Nephron (organoid): ENCODE measurements around the gene RSAD1.
A peak's percentile ranks its signal among the peaks of the same experiment; 100 is the strongest.

ENCODE experiments used
- H3K27ac Mint-ChIP-seq, 3 experiments: 2 replicates each; pipeline ENCODE4 v1.8.0; 2020; ENCODE audit warnings: mixed read lengths in 3 of 3, mild to moderate bottlenecking in 2 of 3, moderate library complexity in 1 of 3
- H3K27me3 Mint-ChIP-seq: 2 replicates; pipeline ENCODE4 v1.8.0; 2021; ENCODE audit warnings: low read depth, mild to moderate bottlenecking, moderate library complexity, mixed read lengths
- H3K36me3 Mint-ChIP-seq: 2 replicates; pipeline ENCODE4 v1.8.0; 2020; ENCODE audit warnings: low read depth, mixed read lengths
- H3K4me1 Mint-ChIP-seq: 2 replicates; pipeline ENCODE4 v1.8.0; 2020; ENCODE audit warnings: mixed read lengths
- H3K4me3 Mint-ChIP-seq, 3 experiments: 2 replicates each; pipeline ENCODE4 v1.8.0; 2020; ENCODE audit warnings: mild to moderate bottlenecking in 3 of 3, mixed read lengths in 3 of 3, moderate library complexity in 2 of 3
- H3K9me3 Mint-ChIP-seq: 2 replicates; pipeline ENCODE4 v1.8.0; 2020; ENCODE audit warnings: mixed read lengths
- CTCF ChIP-seq, 3 experiments: fragments of 200-600 bp; sonication (generic); IDR thresholded peaks; one replicate each; pipeline ENCODE4 v1.5.0; 2021; ENCODE audit warnings: antibody characterized with exemption in 3 of 3; ENCODE audit not compliant: unreplicated experiment in 3 of 3

The RSAD1 gene

GRCh38 chr17:50487213-50488096, 8.8 kb downstream of the RSAD1 start:
- H3K9me3 Mint-ChIP-seq = no peaks in the 10 kb centered on the region
- H3K27me3 Mint-ChIP-seq = no peaks in the 10 kb centered on the region
- H3K4me1 Mint-ChIP-seq = peaks cover 5% of the 10 kb centered on the region
- no peak for TF ChIP-seq CTCF (IDR thresholded peaks at IDR 0.05; ENCODE audit: unreplicated experiment in 3 of 3)
- H3K36me3 Mint-ChIP-seq = peaks cover 22% of the 10 kb centered on the region
- no peak overlapping the region for H3K27ac Mint-ChIP-seq
- H3K4me3 Mint-ChIP-seq = no peak overlapping the region

- Mint-ChIP-seq H3K36me3 (peaks cover 15% of the 10 kb centered on the region), H3K4me3 (no peak overlapping the region), H3K27ac (no peak overlapping the region)
These were observed 10.2 kb downstream of the RSAD1 start for GRCh38 chr17:50488880-50489279.

GRCh38 chr17:50491505-50491904, 12.8 kb downstream of the RSAD1 start:
- Mint-ChIP-seq H3K27me3 (peaks cover 6% of the 10 kb centered on the region), H3K9me3 (no peaks in the 10 kb centered on the region), H3K4me1 (no peaks in the 10 kb centered on the region), H3K4me3 (no peak overlapping the region), H3K36me3 (no peaks in the 10 kb centered on the region), H3K27ac (no peak overlapping the region)
- no peak for TF ChIP-seq CTCF (IDR thresholded peaks at IDR 0.05; ENCODE audit: unreplicated experiment in 3 of 3)

More at GRCh38 chr17:50488880-50489279, 10.2 kb downstream of the RSAD1 start:
- Mint-ChIP-seq H3K4me1 (no peaks in the 10 kb centered on the region), H3K27me3 (no peaks in the 10 kb centered on the region), H3K9me3 (no peaks in the 10 kb centered on the region)
- TF ChIP-seq CTCF (IDR thresholded peaks at IDR 0.05; ENCODE audit: unreplicated experiment in 3 of 3) = no peak

GRCh38 chr17:50492214-50492613, 13.6 kb downstream of the RSAD1 start:
- peaks cover 8% of the 10 kb centered on the region for H3K27me3 Mint-ChIP-seq
- no peak for TF ChIP-seq CTCF (IDR thresholded peaks at IDR 0.05; ENCODE audit: unreplicated experiment in 3 of 3)
- no peaks in the 10 kb centered on the region for H3K4me1 Mint-ChIP-seq
- H3K4me3 Mint-ChIP-seq = no peak overlapping the region
- H3K36me3 Mint-ChIP-seq = no peaks in the 10 kb centered on the region
- no peak overlapping the region for H3K27ac Mint-ChIP-seq
- H3K9me3 Mint-ChIP-seq = no peaks in the 10 kb centered on the region

- Mint-ChIP-seq H3K27ac (peak overlapping the region in 1 of 3 experiments; percentile 16), H3K4me3 (no peak overlapping the region), H3K27me3 (peaks cover 8% of the 10 kb centered on the region), H3K4me1 (no peaks in the 10 kb centered on the region), H3K9me3 (no peaks in the 10 kb centered on the region), H3K36me3 (no peaks in the 10 kb centered on the region)
- no peak for TF ChIP-seq CTCF (IDR thresholded peaks at IDR 0.05; ENCODE audit: unreplicated experiment in 3 of 3)
These were observed 15.1 kb downstream of the RSAD1 start for GRCh38 chr17:50493744-50494143.
